Upper lobe of left lung (tissue), 4 donors: ENCODE measurements around the gene MON1B.

Experiments
- CTCF ChIP-seq, 6 experiments: fragments of 450-650 bp in 4 of 6; fragments of 200-600 bp in 2 of 6; sonication (generic) in 2 of 6; IDR thresholded peaks; one replicate each; pipeline ENCODE4 v1.5.1; 2016 to 2019; ENCODE audit warnings: antibody characterized with exemption in 6 of 6
- POLR2AphosphoS5 ChIP-seq, 2 donors: sonication (generic); formaldehyde crosslinking; IDR thresholded peaks; one replicate each; pipeline ENCODE4 v1.5.1; 2017; ENCODE audit warnings: antibody characterized with exemption in 2 of 2

- no peak for TF ChIP-seq POLR2AphosphoS5 (IDR thresholded peaks at IDR 0.05)
- TF ChIP-seq CTCF (IDR thresholded peaks at IDR 0.05), result no peak
These were observed 22.6 kb downstream of the MON1B start for GRCh38 chr16:77213542-77214106.
